Mucosa of descending colon (tissue), 3 donors: ENCODE results near the gene SERPINA3. TPM values are rescaled to one million over a fixed set of nuclear protein-coding genes. Genes with fewer than 3 reads are reported as not detected.

ENCODE experiments used
- ATAC-seq: fragments of 200-7000 bp; cut with Tn5 transposase; one replicate; pipeline ENCODE4 v1.9.1; 2020; ENCODE audit warnings: mild to moderate bottlenecking, moderate library complexity
- DNase-seq, 3 donors: peaks; one replicate each; pipeline ENCODE4 v3.0.0-alpha.2; 2020
- H3K36me3 ChIP-seq: fragments of 200-600 bp; one replicate; pipeline ENCODE4 v1.8.0; 2021; ENCODE audit warnings: low read depth, mild to moderate bottlenecking
- H3K4me1 ChIP-seq: fragments of 200-600 bp; one replicate; pipeline ENCODE4 v1.8.0; 2021; ENCODE audit warnings: low read depth, mild to moderate bottlenecking
- H3K4me3 ChIP-seq: fragments of 200-600 bp; one replicate; pipeline ENCODE4 v1.8.0; 2021; ENCODE audit warnings: mild to moderate bottlenecking
- H3K9me3 ChIP-seq: fragments of 200-600 bp; one replicate; pipeline ENCODE4 v1.8.0; 2021; ENCODE audit warnings: mild to moderate bottlenecking
- CTCF ChIP-seq: fragments of 200-600 bp; IDR thresholded peaks from one replicate; pipeline ENCODE4 v1.8.0; 2022; ENCODE audit warnings: antibody characterized with exemption, mild to moderate bottlenecking
- intact Hi-C, 2 donors: fragments of 100-400 bp; cut with DNase I in 1 of 2; cut with micrococcal nuclease in 1 of 2; formaldehyde crosslinking; loops; one replicate each; pipeline versions ENCODE4 v1.11.0 to v1.11.1; 2022; cut with DNase I, micrococcal nuclease
- long read RNA-seq, 2 donors: library from polyadenylated mRNA; unstranded; transcript quantifications; one replicate each; pipeline ENCODE4 v2.0.0, GENCODE V29; 2019 to 2021
- total RNA-seq, 3 donors: library from RNA; stranded (reverse); fragmentation: NEBNext Ultra II Directional in 2 of 3; extraction: Animal tissue kit (Norgen Biotek cat#: 25700) in 2 of 3; gene quantifications; one replicate each; pipeline versions ENCODE4 v1.2.1 to v1.2.4, GENCODE V29; 2021 to 2023
- donor health status: DM: no; HTN: no; CAD: no; lungs with moderate emphysema.
- donor health status: DM: no; HTN: no; CAD: no.
- donor health status: DM: no; HTN: yes; CAD: no.

Gene SERPINA3
- 10 to 100 TPM in 2 of 3 donors, 1 to 10 TPM in 1; 3.1 to 43.9 (median 41.3) TPM for total RNA-seq
- long read RNA-seq, donor 1, transcript SERPINA3-201 (5 exons, 1,589 nt): major isoform, 16 of 25 reads
- long read RNA-seq, donor 1, partial matches to known transcripts: 3 of 25 reads
- long read RNA-seq, donor 1, other reads (novel, unspliced or antisense): 0 of 25 reads
- long read RNA-seq, donor 2, transcript SERPINA3-201 (5 exons, 1,589 nt): major isoform, 12 of 17 reads
- long read RNA-seq, donor 2, partial matches to known transcripts: 1 of 17 reads
- long read RNA-seq, donor 2, other reads (novel, unspliced or antisense): 0 of 17 reads

- no peak for TF ChIP-seq CTCF
Measured at GRCh38 chr14:94612174-94612573, at the start of gene SERPINA3. Gene SERPINA3 (plus strand): TSS chr14:94612391. CDS start chr14:94614442, 2,051 bp downstream.

GRCh38 chr14:94562941-94563883, 49.0 kb upstream of the SERPINA3 start:
- Histone ChIP-seq H3K4me3 (no peak overlapping the region), H3K36me3 (no peaks in the 10 kb centered on the region), H3K9me3 (no peaks in the 10 kb centered on the region), H3K4me1 (no peaks in the 10 kb centered on the region)
- TF ChIP-seq CTCF: no peak
- intact Hi-C loops: no loop called here
- ATAC-seq (no peak), DNase-seq (no peak)

More at GRCh38 chr14:94612174-94612573, at the start of gene SERPINA3:
- H3K9me3 ChIP-seq: peaks cover 5% of the 10 kb centered on the region
- no peaks in the 10 kb centered on the region for H3K4me1 ChIP-seq
- H3K36me3 ChIP-seq: no peaks in the 10 kb centered on the region
- DNase-seq: no peak
- no peak within 1 kb of the TSS for H3K4me3 ChIP-seq
- intact Hi-C loops: no loop called here
- ATAC-seq: peak; percentile 16

GRCh38 chr14:94564381-94564780, 47.8 kb upstream of the SERPINA3 start:
- TF ChIP-seq CTCF: no peak
- DNase-seq (no peak), ATAC-seq (no peak)
- Histone ChIP-seq H3K4me3 (no peak overlapping the region), H3K9me3 (no peaks in the 10 kb centered on the region), H3K4me1 (no peaks in the 10 kb centered on the region), H3K36me3 (no peaks in the 10 kb centered on the region)
- intact Hi-C loops: no loop called here

- no peak for ATAC-seq
- intact Hi-C loops: no loop called here
Measured at GRCh38 chr14:94568186-94568585, 44.0 kb upstream of the SERPINA3 start.

More at GRCh38 chr14:94568186-94568585, 44.0 kb upstream of the SERPINA3 start:
- Histone ChIP-seq H3K4me1 (no peaks in the 10 kb centered on the region), H3K36me3 (no peaks in the 10 kb centered on the region), H3K9me3 (no peaks in the 10 kb centered on the region), H3K4me3 (no peak overlapping the region)
- no peak for DNase-seq
- no peak for TF ChIP-seq CTCF
